NB4 (cell line): ENCODE results near the gene ACTG2.
"Not testable (repeated sequence)": the region's sequence is repeated elsewhere in the genome, so short reads cannot be mapped to it uniquely, and the experiment has no call there.

Source experiments
- CTCF ChIP-seq: IDR thresholded peaks from one replicate; pipeline ENCODE4 v1.5.1; 2012; ENCODE audit warnings: low read depth, low read length
- POLR2A ChIP-seq: IDR thresholded peaks from 2 replicates; pipeline ENCODE4 v1.6.1; 2011; ENCODE audit warnings: mild to moderate bottlenecking; ENCODE audit not compliant: insufficient read length; ENCODE audit errors: extremely low read depth

GRCh38 chr2:73940066-73940465 lies 47.3 kb downstream of the ACTG2 start:
- TF ChIP-seq CTCF, POLR2A: not testable (repeated sequence)
